ENCODE data around the gene PGBD5. TPM values are rescaled to one million over a fixed set of nuclear protein-coding genes. Genes with fewer than 3 reads are reported as not detected.

PGBD5 gene
- total RNA-seq, 1 experiment from 2014 or later: 1.3 TPM

GRCh38 chr1:230268371-230269170 lies 157.6 kb downstream of the PGBD5 start:
- H3K4me3 ChIP-seq: no peak overlapping the region
- peak in 1 of 2 experiments; percentile 60 for DNase-seq (ENCODE audit: low read depth in 1 of 2, low spot score in 2 of 2)
- H3K9me3 ChIP-seq (replicated peaks): 0 out of 2 replicates have a peak, but pooled peaks cover 3% of the 10 kb centered on the region
- H3K27me3 ChIP-seq (replicated peaks): no peaks in the 10 kb centered on the region
- H3K4me1 ChIP-seq (replicated peaks): peaks cover 13% of the 10 kb centered on the region
- no peak overlapping the region for H3K27ac ChIP-seq
- peaks cover 29% of the 10 kb centered on the region for H3K36me3 ChIP-seq

GRCh38 chr1:230267338-230268065 lies 158.6 kb downstream of the PGBD5 start:
- H3K9me3 ChIP-seq (replicated peaks): 0 out of 2 replicates have a peak, but pooled peaks cover 3% of the 10 kb centered on the region
- no peaks in the 10 kb centered on the region for H3K27me3 ChIP-seq (replicated peaks)
- peaks cover 7% of the 10 kb centered on the region for H3K4me1 ChIP-seq (replicated peaks)
- no peak for DNase-seq (ENCODE audit: low read depth in 1 of 2, low spot score in 2 of 2)
- peaks cover 35% of the 10 kb centered on the region for H3K36me3 ChIP-seq
- no peak overlapping the region for H3K4me3 ChIP-seq
- H3K27ac ChIP-seq: no peak overlapping the region

- H3K4me3 ChIP-seq: no peak overlapping the region
- no peak for DNase-seq (ENCODE audit: low read depth in 1 of 2, low spot score in 2 of 2)
- no peaks in the 10 kb centered on the region for H3K27me3 ChIP-seq (replicated peaks)
- peaks cover 5% of the 10 kb centered on the region for H3K4me1 ChIP-seq (replicated peaks)
- peaks cover 31% of the 10 kb centered on the region for H3K36me3 ChIP-seq
- 0 out of 2 replicates have a peak, but pooled peaks cover 3% of the 10 kb centered on the region for H3K9me3 ChIP-seq (replicated peaks)
- no peak overlapping the region for H3K27ac ChIP-seq
These were observed 159.7 kb downstream of the PGBD5 start for GRCh38 chr1:230266456-230266855.

- no peaks in the 10 kb centered on the region for H3K27me3 ChIP-seq (replicated peaks)
- H3K36me3 ChIP-seq: peaks cover 24% of the 10 kb centered on the region
- DNase-seq (ENCODE audit: low read depth in 1 of 2, low spot score in 2 of 2): no peak
- no peak overlapping the region for H3K4me3 ChIP-seq
- peaks cover 5% of the 10 kb centered on the region for H3K4me1 ChIP-seq (replicated peaks)
- H3K27ac ChIP-seq: no peak overlapping the region
- no peaks in the 10 kb centered on the region for H3K9me3 ChIP-seq (replicated peaks)
These were observed 160.7 kb downstream of the PGBD5 start for GRCh38 chr1:230265200-230266115.

Other genes with a start within 250 kb of the PGBD5 start
- 20.8 and 26.7 TPM in 2 replicates for gene COG2, start 216.1 kb upstream of the PGBD5 start, total RNA-seq (2014; rRNA removed; shearing (Covaris generic))

All from SJSA1 (cell line).